ENCODE measurements around the gene SLC35F1. TPM values are rescaled to one million over a fixed set of nuclear protein-coding genes. Genes with fewer than 3 reads are reported as not detected.

SLC35F1 gene
- total and polyA plus RNA-seq, 10 of the 15 experiments (the other 5 are each of a cell fraction or from before 2014, with no cell fraction given), result 0.01 TPM; not detected in 9

DNA sequence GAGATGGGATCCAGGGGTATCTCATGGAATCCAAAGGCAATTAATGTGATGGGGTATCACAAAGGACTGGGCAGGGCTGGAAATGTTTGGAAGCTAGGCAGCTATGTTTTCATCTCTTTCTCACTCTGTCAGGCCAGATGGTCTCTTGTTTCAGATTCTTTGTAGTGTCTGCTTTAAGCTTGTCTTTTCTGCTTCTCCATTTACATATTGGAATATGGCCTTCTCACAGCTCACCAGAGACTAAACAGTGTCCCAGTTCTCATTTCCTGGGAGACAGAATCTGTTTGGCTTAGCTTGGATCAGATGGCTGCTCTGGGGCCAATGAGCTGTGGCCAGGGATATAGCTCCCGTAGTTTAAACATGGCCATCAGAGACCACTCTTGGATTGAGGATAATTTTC lies 78.9 kb downstream of the SLC35F1 start:
- Histone ChIP-seq H3K27ac (ENCODE audit: control insufficient read depth, insufficient read depth) (no peak overlapping the region), H2AFZ (ENCODE audit: control insufficient read depth, low read depth, low read length) (no peak overlapping the region), H3K27me3 (replicated peaks in 1 of 2; ENCODE audit: control insufficient read depth in 2 of 2, insufficient read depth in 2 of 2, low read length in 1 of 2) (no peaks in the 10 kb centered on the region), H3K9me3 (replicated peaks; ENCODE audit: control insufficient read depth, insufficient read depth, low read length) (no peaks in the 10 kb centered on the region), H3K4me3 (no peak overlapping the region), H3K9ac (ENCODE audit: control insufficient read depth, insufficient read depth, low read length) (no peak overlapping the region), H3K4me2 (ENCODE audit: control insufficient read depth, insufficient read depth) (no peak overlapping the region), H3K4me1 (ENCODE audit: control insufficient read depth, insufficient read depth, low read length) (no peaks in the 10 kb centered on the region), H3K79me2 (ENCODE audit: control insufficient read depth, insufficient read depth, low read length) (no peaks in the 10 kb centered on the region), H4K20me1 (ENCODE audit: control insufficient read depth, insufficient read depth) (no peaks in the 10 kb centered on the region), H3K36me3 (ENCODE audit: control insufficient read depth in 2 of 2, insufficient read depth in 2 of 2, low read length in 1 of 2) (no peaks in the 10 kb centered on the region)
- CTCF ChIA-PET, result interaction anchor here (4.7 kb wide), 1 partner anchor 10 kb away, joined by 33 read pairs; no protein-coding TSS in a partner anchor
- intact Hi-C loops (cut with micrococcal nuclease; ENCODE audit: unreplicated experiment) (no loop called here), in situ Hi-C loops (cut with MboI) (loop anchor here (25.0 kb wide), 1 partner anchor 801 kb away; no protein-coding TSS in a partner anchor)
- DNase-seq (ENCODE audit: low read depth, low spot score) (no peak), FAIRE-seq (no peak), ATAC-seq (no peak)
- POLR2A ChIA-PET, result no interaction called here
- SMC1A ChIA-PET (ENCODE audit: uncharacterized antibody, unreplicated experiment), result interaction anchor here (1.2 to 1.6 kb wide), 2 partner anchors 9 kb away, joined by 3 to 4 read pairs; no protein-coding TSS in a partner anchor
- BruUV-seq (replicated peaks), result no TSS peak
- 0% methylated on average over 1 of the region's 1 CpG for WGBS (ENCODE audit: insufficient coverage, insufficient replicate concordance, low lambda C conversion rate, missing lambda C conversion rate)
- TF ChIP-seq BACH1 (IDR thresholded peaks at IDR 0.05; ENCODE audit: borderline replicate concordance), result no peak
- TF ChIP-seq BCL3 (IDR thresholded peaks at IDR 0.05; ENCODE audit: borderline replicate concordance, insufficient read depth, low read depth, low read length, poor library complexity, severe bottlenecking), result no peak
- TF ChIP-seq NBN (IDR thresholded peaks at IDR 0.05), result no peak
- TF ChIP-seq NR2C1 (IDR thresholded peaks at IDR 0.05), result no peak
- TF ChIP-seq JUND (IDR thresholded peaks at IDR 0.05; ENCODE audit: low read depth, low read length), result no peak
- no peak for TF ChIP-seq TCF7 (IDR thresholded peaks at IDR 0.05; ENCODE audit: borderline replicate concordance)
- TF ChIP-seq CBFB (IDR thresholded peaks at IDR 0.05; ENCODE audit: low read depth), result no peak
- TF ChIP-seq, protein P1, sequence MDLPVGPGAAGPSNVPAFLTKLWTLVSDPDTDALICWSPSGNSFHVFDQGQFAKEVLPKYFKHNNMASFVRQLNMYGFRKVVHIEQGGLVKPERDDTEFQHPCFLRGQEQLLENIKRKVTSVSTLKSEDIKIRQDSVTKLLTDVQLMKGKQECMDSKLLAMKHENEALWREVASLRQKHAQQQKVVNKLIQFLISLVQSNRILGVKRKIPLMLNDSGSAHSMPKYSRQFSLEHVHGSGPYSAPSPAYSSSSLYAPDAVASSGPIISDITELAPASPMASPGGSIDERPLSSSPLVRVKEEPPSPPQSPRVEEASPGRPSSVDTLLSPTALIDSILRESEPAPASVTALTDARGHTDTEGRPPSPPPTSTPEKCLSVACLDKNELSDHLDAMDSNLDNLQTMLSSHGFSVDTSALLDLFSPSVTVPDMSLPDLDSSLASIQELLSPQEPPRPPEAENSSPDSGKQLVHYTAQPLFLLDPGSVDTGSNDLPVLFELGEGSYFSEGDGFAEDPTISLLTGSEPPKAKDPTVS (IDR thresholded peaks at IDR 0.05; ENCODE audit: low read depth, low read length), result no peak
- no peak for TF ChIP-seq IRF4 (IDR thresholded peaks at IDR 0.05; ENCODE audit: low read depth, low read length)
- TF ChIP-seq, protein P2, sequence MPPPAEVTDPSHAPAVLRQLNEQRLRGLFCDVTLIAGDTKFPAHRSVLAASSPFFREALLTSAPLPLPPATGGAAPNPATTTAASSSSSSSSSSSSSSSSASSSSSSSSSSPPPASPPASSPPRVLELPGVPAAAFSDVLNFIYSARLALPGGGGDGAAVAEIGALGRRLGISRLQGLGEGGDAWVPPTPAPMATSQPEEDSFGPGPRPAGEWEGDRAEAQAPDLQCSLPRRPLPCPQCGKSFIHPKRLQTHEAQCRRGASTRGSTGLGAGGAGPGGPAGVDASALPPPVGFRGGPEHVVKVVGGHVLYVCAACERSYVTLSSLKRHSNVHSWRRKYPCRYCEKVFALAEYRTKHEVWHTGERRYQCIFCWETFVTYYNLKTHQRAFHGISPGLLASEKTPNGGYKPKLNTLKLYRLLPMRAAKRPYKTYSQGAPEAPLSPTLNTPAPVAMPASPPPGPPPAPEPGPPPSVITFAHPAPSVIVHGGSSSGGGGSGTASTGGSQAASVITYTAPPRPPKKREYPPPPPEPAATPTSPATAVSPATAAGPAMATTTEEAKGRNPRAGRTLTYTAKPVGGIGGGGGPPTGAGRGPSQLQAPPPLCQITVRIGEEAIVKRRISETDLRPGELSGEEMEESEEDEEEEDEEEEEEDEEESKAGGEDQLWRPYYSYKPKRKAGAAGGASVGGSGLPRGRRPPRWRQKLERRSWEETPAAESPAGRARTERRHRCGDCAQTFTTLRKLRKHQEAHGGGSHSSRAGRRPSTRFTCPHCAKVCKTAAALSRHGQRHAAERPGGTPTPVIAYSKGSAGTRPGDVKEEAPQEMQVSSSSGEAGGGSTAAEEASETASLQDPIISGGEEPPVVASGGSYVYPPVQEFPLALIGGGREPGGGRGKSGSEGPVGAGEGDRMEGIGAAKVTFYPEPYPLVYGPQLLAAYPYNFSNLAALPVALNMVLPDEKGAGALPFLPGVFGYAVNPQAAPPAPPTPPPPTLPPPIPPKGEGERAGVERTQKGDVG (CRISPR knock-in tag; IDR thresholded peaks at IDR 0.05), result no peak
- TF ChIP-seq SREBF2 (IDR thresholded peaks at IDR 0.05; ENCODE audit: low read length), result no peak
- TF ChIP-seq CBX5 (IDR thresholded peaks at IDR 0.05; ENCODE audit: low read depth), result no peak
- no peak for TF ChIP-seq FOXM1 (IDR thresholded peaks at IDR 0.05; ENCODE audit: low read depth, low read length)
- no peak for TF ChIP-seq SMAD5 (IDR thresholded peaks at IDR 0.05; ENCODE audit: low read depth)
- no peak for TF ChIP-seq IRF3 (IDR thresholded peaks at IDR 0.05)
- RAD21 ChIA-PET (ENCODE audit: unreplicated experiment), result no interaction called here
